K562 (cell line): ENCODE results near the gene VWA7. TPM values are rescaled to one million over a fixed set of nuclear protein-coding genes. Genes with fewer than 3 reads are reported as not detected.

Experiments used
- ASH1L ChIP-seq: fragments of 450-650 bp; IDR thresholded peaks from 2 replicates; pipeline ENCODE4 v1.6.1; 2018; ENCODE audit warnings: borderline replicate concordance, mild to moderate bottlenecking, low read depth; ENCODE audit not compliant: partially characterized antibody
- DEAF1 ChIP-seq: fragments of 450-650 bp; formaldehyde crosslinking; IDR thresholded peaks from 2 replicates; pipeline ENCODE4 v1.4.0; 2020; ENCODE audit warnings: mild to moderate bottlenecking, moderate library complexity
- EZH2 ChIP-seq: IDR thresholded peaks from 2 replicates; pipeline ENCODE4 v1.6.1; 2012; ENCODE audit warnings: low read depth, mild to moderate bottlenecking, inconsistent platforms, low read length, borderline replicate concordance
- FOXP1 ChIP-seq: sonication (generic); formaldehyde crosslinking; IDR thresholded peaks from 2 replicates; pipeline ENCODE4 v1.8.0; 2022; ENCODE audit warnings: mild to moderate bottlenecking, missing genetic modification reagents
- GATA2 ChIP-seq: sonication (generic); formaldehyde crosslinking; IDR thresholded peaks from 2 replicates; pipeline ENCODE4 v1.4.0; 2020; ENCODE audit warnings: mild to moderate bottlenecking, missing genetic modification reagents
- KAT7 ChIP-seq: sonication (generic); formaldehyde crosslinking; IDR thresholded peaks from 2 replicates; pipeline ENCODE4 v1.8.0; 2022; ENCODE audit warnings: missing genetic modification reagents, mild to moderate bottlenecking, borderline replicate concordance
- KDM5B ChIP-seq: fragments of 200-600 bp; sonication (generic); IDR thresholded peaks from 2 replicates; pipeline ENCODE4 v1.6.1; 2012; ENCODE audit warnings: low read depth, mild to moderate bottlenecking, moderate library complexity, low read length, control low read depth, inconsistent platforms; ENCODE audit not compliant: insufficient replicate concordance
- MYNN ChIP-seq, 2 experiments: sonication (generic); formaldehyde crosslinking in 1 of 2; IDR thresholded peaks; 2 replicates each; pipeline versions ENCODE4 v1.5.0 to v1.6.1; 2016 to 2020; ENCODE audit warnings: antibody characterized with exemption in 1 of 2, missing genetic modification reagents in 1 of 2
- NONO ChIP-seq, 2 experiments: fragments of 200-400 bp in 1 of 2; fragments of 450-650 bp in 1 of 2; formaldehyde crosslinking in 1 of 2; IDR thresholded peaks; 2 replicates each; pipeline ENCODE4 v1.6.1; 2017; ENCODE audit warnings: low read depth in 2 of 2, mild to moderate bottlenecking in 2 of 2, moderate library complexity in 2 of 2, low read length in 1 of 2
- NR2C2 ChIP-seq, 2 experiments: fragments of 200-800 bp in 1 of 2; sonication (Bioruptor generic) in 1 of 2; sonication (generic) in 1 of 2; formaldehyde crosslinking in 1 of 2; IDR thresholded peaks; 2 replicates each; pipeline versions ENCODE4 v1.6.1 to v1.8.0; 2016 to 2022; ENCODE audit warnings: mild to moderate bottlenecking in 1 of 2, missing compliant biosample characterization in 1 of 2, missing genetic modification characterization in 1 of 2, missing genetic modification reagents in 1 of 2
- RUNX1 ChIP-seq: sonication (generic); IDR thresholded peaks from 2 replicates; pipeline ENCODE4 v1.6.1; 2016; ENCODE audit warnings: antibody characterized with exemption, low read depth
- SETDB1 ChIP-seq: IDR thresholded peaks from one replicate; pipeline ENCODE4 v1.6.1; 2012; ENCODE audit warnings: low read length, control low read depth, inconsistent platforms
- TFAP4 ChIP-seq: sonication (generic); formaldehyde crosslinking; IDR thresholded peaks from 2 replicates; pipeline ENCODE4 v1.8.0; 2022; ENCODE audit warnings: missing genetic modification reagents, mild to moderate bottlenecking, moderate library complexity, borderline replicate concordance
- ZBTB1 ChIP-seq: sonication (generic); formaldehyde crosslinking; IDR thresholded peaks from 2 replicates; pipeline ENCODE4 v1.8.1; 2023; ENCODE audit warnings: missing genetic modification reagents, low read depth, mild to moderate bottlenecking, borderline replicate concordance
- ZBTB11 ChIP-seq, 3 experiments: fragments of 200-800 bp in 1 of 3; fragments of 250-450 bp in 1 of 3; fragments of 450-650 bp in 1 of 3; sonication (Bioruptor Pico) in 1 of 3; sonication (Bioruptor generic) in 1 of 3; formaldehyde crosslinking in 1 of 3; IDR thresholded peaks; 2 replicates each; pipeline versions ENCODE4 v1.6.1 to v1.8.0; 2016 to 2022; ENCODE audit warnings: mild to moderate bottlenecking in 2 of 3, missing genetic modification characterization in 2 of 3, missing compliant biosample characterization in 1 of 3, moderate library complexity in 1 of 3
- ZNF408 ChIP-seq: fragments of 250-450 bp; sonication (Bioruptor Pico); IDR thresholded peaks from 2 replicates; pipeline ENCODE4 v1.4.0; 2020; ENCODE audit warnings: low read depth, mild to moderate bottlenecking, moderate library complexity
- polyA plus RNA-seq, 8 experiments: library from polyadenylated mRNA; depleted of rRNA in 4 of 8; stranded (reverse) in 5 of 8; unstranded in 3 of 8; fragments of >200 nt; fragmentation: Nextera tagmentation in 2 of 8; fragmentation: Illumina TruSeq in 1 of 8; extraction: Ambion mirVana in 2 of 8; extraction: Trizol in 1 of 8; gene quantifications; 2 replicates each; pipeline versions ENCODE4 v1.2.1 to v1.2.3, GENCODE V29; 2011 to 2014; ENCODE audit warnings: inconsistent platforms in 1 of 8, missing spikeins in 1 of 8
- total RNA-seq, 7 experiments: library from RNA; depleted of rRNA in 6 of 7; stranded (reverse); fragments of >200 nt in 6 of 7; fragmentation: Illumina TruSeq in 2 of 7; extraction: Trizol in 2 of 7; gene quantifications; 2 replicates each; pipeline versions ENCODE4 v1.2.1 to v1.2.3, GENCODE V29; 2011 to 2021; ENCODE audit warnings: low replicate concordance in 1 of 7

VWA7 gene
- total and polyA plus RNA-seq, 9 of the 15 experiments (the other 6 are each of a cell fraction or from before 2014, with no cell fraction given) = 0.18 to 2.9 (median 0.95) TPM

GRCh38 chr6:31776485-31776988 lies 591 bp downstream of the VWA7 start (continued):
- no peak for TF ChIP-seq GATA2
- TF ChIP-seq ZNF408 = no peak
- peak; percentile 69; the same call in 1 of the 2 replicates for TF ChIP-seq ZBTB1
- TF ChIP-seq KAT7 (CRISPR knock-in tag) = peak; percentile 22; the same call in 1 of the 2 replicates
- no peak for TF ChIP-seq MYNN (IDR thresholded peaks at IDR 0.05)
- no peak for TF ChIP-seq MYNN (CRISPR knock-in tag; IDR thresholded peaks at IDR 0.05)
- TF ChIP-seq NONO (IDR thresholded peaks at IDR 0.05; ENCODE audit: low read depth in 2 of 2, low read length in 1 of 2) = no peak
- peak; percentile 10 for TF ChIP-seq KDM5B
- TF ChIP-seq DEAF1 (CRISPR knock-in tag) = no peak
- no peak for TF ChIP-seq ZBTB11 (CRISPR knock-in tag; IDR thresholded peaks at IDR 0.05)
- TF ChIP-seq TFAP4 (CRISPR knock-in tag) = no peak
- no peak for TF ChIP-seq SETDB1
- TF ChIP-seq NR2C2 (CRISPR knock-in tag; IDR thresholded peaks at IDR 0.05) = no peak; the same call in 1 of the 2 replicates
- TF ChIP-seq NR2C2 (tag; IDR thresholded peaks at IDR 0.05) = no peak
- TF ChIP-seq FOXP1 (CRISPR knock-in tag) = no peak
- no peak; the same call in 1 of the 2 replicates for TF ChIP-seq RUNX1
- no peak for TF ChIP-seq EZH2
- no peak for TF ChIP-seq ASH1L
